ENCODE results near the gene NKPD1.
A peak's percentile ranks its signal among the peaks of the same experiment; 100 is the strongest.

GRCh38 chr19:45184115-45184514 is 23.3 kb upstream of the NKPD1 start:
- TF ChIP-seq POLR2A (IDR thresholded peaks at IDR 0.05; ENCODE audit: low read depth, low read length), result no peak
- TF ChIP-seq TAF1 (IDR thresholded peaks at IDR 0.05; ENCODE audit: low read depth, low read length), result no peak
- TF ChIP-seq POLR2AphosphoS5 (IDR thresholded peaks at IDR 0.05; ENCODE audit: low read depth, low read length), result no peak
- TF ChIP-seq PAX5 (IDR thresholded peaks at IDR 0.05; ENCODE audit: insufficient read depth, low read length, severe bottlenecking), result no peak
- TF ChIP-seq POU2F2 (IDR thresholded peaks at IDR 0.05; ENCODE audit: low read depth, low read length), result no peak
- peak; percentile 63 for TF ChIP-seq SPI1 (IDR thresholded peaks at IDR 0.05; ENCODE audit: low read depth, low read length)

Data from GM12891 (cell line).